ENCODE results near the gene BTF3L4.
"Not testable (repeated sequence)": the region's sequence is repeated elsewhere in the genome, so short reads cannot be mapped to it uniquely, and the experiment has no call there.

The BTF3L4 gene

GRCh38 chr1:52055066-52055865 lies 829 bp upstream of the BTF3L4 start, which contains the start of gene TXNDC12:
Gene TXNDC12 (minus strand): TSS chr1:52055191. CDS start chr1:52055096, 95 bp downstream.
- peak; percentile 40 to 66 for DNase-seq (ENCODE audit: low read depth in 2 of 2)

GRCh38 chr1:52055866-52056162 lies 281 bp upstream of the BTF3L4 start:
- no peak for DNase-seq (ENCODE audit: low read depth in 2 of 2)

- DNase-seq (ENCODE audit: low read depth in 2 of 2): no peak
Measured at GRCh38 chr1:52056937-52057231, 789 bp downstream of the BTF3L4 start.

- DNase-seq (ENCODE audit: low read depth in 2 of 2): no peak
Measured at GRCh38 chr1:52057255-52057654, 1.2 kb downstream of the BTF3L4 start.

GRCh38 chr1:52057876-52058415 lies 1.9 kb downstream of the BTF3L4 start:
- DNase-seq (ENCODE audit: low read depth in 2 of 2): no peak

- no peak for DNase-seq (ENCODE audit: low read depth in 2 of 2)
Measured at GRCh38 chr1:52059321-52059720, 3.2 kb downstream of the BTF3L4 start.

GRCh38 chr1:52059888-52060287 lies 3.8 kb downstream of the BTF3L4 start:
- DNase-seq (ENCODE audit: low read depth in 2 of 2): no peak

- no peak for DNase-seq (ENCODE audit: low read depth in 2 of 2)
Measured at GRCh38 chr1:52060822-52061221, 4.7 kb downstream of the BTF3L4 start.

- no peak for DNase-seq (ENCODE audit: low read depth in 2 of 2)
Measured at GRCh38 chr1:52063192-52063591, 7.1 kb downstream of the BTF3L4 start.

- DNase-seq (ENCODE audit: low read depth in 2 of 2): no peak
Measured at GRCh38 chr1:52070704-52071103, 14.6 kb downstream of the BTF3L4 start.

GRCh38 chr1:52072291-52072690 lies 16.2 kb downstream of the BTF3L4 start:
- DNase-seq (ENCODE audit: low read depth in 2 of 2): no peak

GRCh38 chr1:52077277-52077676 lies 21.2 kb downstream of the BTF3L4 start:
- DNase-seq (ENCODE audit: low read depth in 2 of 2): not testable (repeated sequence)

- no peak for DNase-seq (ENCODE audit: low read depth in 2 of 2)
Measured at GRCh38 chr1:52080014-52080415, 23.9 kb downstream of the BTF3L4 start.

- not testable (repeated sequence) for DNase-seq (ENCODE audit: low read depth in 2 of 2)
Measured at GRCh38 chr1:52087892-52088291, 31.8 kb downstream of the BTF3L4 start.

- not testable (repeated sequence) for DNase-seq (ENCODE audit: low read depth in 2 of 2)
Measured at GRCh38 chr1:52094300-52094699, 38.2 kb downstream of the BTF3L4 start.

GRCh38 chr1:52096216-52096615 lies 40.1 kb downstream of the BTF3L4 start:
- DNase-seq (ENCODE audit: low read depth in 2 of 2): no peak

- DNase-seq (ENCODE audit: low read depth in 2 of 2): no peak
Measured at GRCh38 chr1:52098139-52098871, 42.2 kb downstream of the BTF3L4 start.

GRCh38 chr1:52102336-52103013 lies 46.4 kb downstream of the BTF3L4 start:
- no peak for DNase-seq (ENCODE audit: low read depth in 2 of 2)

GRCh38 chr1:52111492-52111891 lies 55.4 kb downstream of the BTF3L4 start:
- no peak for DNase-seq (ENCODE audit: low read depth in 2 of 2)

GRCh38 chr1:52112489-52112888 lies 56.4 kb downstream of the BTF3L4 start:
- DNase-seq (ENCODE audit: low read depth in 2 of 2): no peak

- DNase-seq (ENCODE audit: low read depth in 2 of 2): no peak
Measured at GRCh38 chr1:52119301-52120079, 63.4 kb downstream of the BTF3L4 start.

GRCh38 chr1:52122384-52122783 lies 66.3 kb downstream of the BTF3L4 start:
- no peak for DNase-seq (ENCODE audit: low read depth in 2 of 2)
